Neural progenitor cell (in vitro differentiated cells): ENCODE data around the gene FBXL20. TPM values are rescaled to one million over a fixed set of nuclear protein-coding genes. Genes with fewer than 3 reads are reported as not detected.

Source experiments
- DNase-seq: peaks from one replicate; pipeline ENCODE4 v3.0.0-alpha.2; 2016; ENCODE audit warnings: low spot score
- H2AFZ ChIP-seq: fragments of 200-600 bp; sonication (generic); replicated peaks from 2 replicates; pipeline ENCODE4 v1.6.1; 2016; ENCODE audit warnings: antibody characterized with exemption
- H3F3A ChIP-seq: fragments of 200-600 bp; sonication (generic); 2 replicates; pipeline ENCODE4 v1.6.1; 2016; ENCODE audit warnings: antibody characterized with exemption, low read depth
- H3K27ac ChIP-seq: fragments of 200-600 bp; sonication (generic); 2 replicates; pipeline ENCODE4 v1.5.1; 2016; ENCODE audit warnings: mild to moderate bottlenecking
- H3K27me3 ChIP-seq: fragments of 200-600 bp; sonication (generic); 2 replicates; pipeline ENCODE4 v1.6.1; 2016; ENCODE audit warnings: mild to moderate bottlenecking, moderate library complexity
- H3K36me3 ChIP-seq: fragments of 200-600 bp; sonication (generic); 2 replicates; pipeline ENCODE4 v1.5.1; 2016
- H3K4me1 ChIP-seq: fragments of 200-600 bp; sonication (generic); 2 replicates; pipeline ENCODE4 v1.6.1; 2016; ENCODE audit warnings: mixed run types
- H3K4me2 ChIP-seq: fragments of 200-600 bp; sonication (generic); 2 replicates; pipeline ENCODE4 v1.6.1; 2016
- H3K4me3 ChIP-seq: fragments of 200-600 bp; sonication (generic); 2 replicates; pipeline ENCODE4 v1.5.1; 2016
- H3K79me2 ChIP-seq: fragments of 200-600 bp; sonication (generic); 2 replicates; pipeline ENCODE4 v1.6.1; 2016; ENCODE audit warnings: low read depth
- H3K9ac ChIP-seq: fragments of 200-600 bp; sonication (generic); 2 replicates; pipeline ENCODE4 v1.6.1; 2016
- H3K9me3 ChIP-seq: fragments of 200-600 bp; sonication (generic); 2 replicates; pipeline ENCODE4 v1.5.1; 2016; ENCODE audit warnings: low read depth
- H4K20me1 ChIP-seq: fragments of 200-600 bp; sonication (generic); 2 replicates; pipeline ENCODE4 v1.6.1; 2016; ENCODE audit warnings: low read depth
- H3K27ac Mint-ChIP-seq: 3 replicates; pipeline ENCODE4 v1.8.0; 2021; ENCODE audit warnings: mixed read lengths
- H3K27me3 Mint-ChIP-seq: 2 replicates; pipeline ENCODE4 v1.8.0; 2022; ENCODE audit warnings: low read depth, mild to moderate bottlenecking, inconsistent platforms, moderate library complexity, mixed read lengths; ENCODE audit not compliant: insufficient read depth
- H3K36me3 Mint-ChIP-seq: 3 replicates; pipeline ENCODE4 v1.8.0; 2021; ENCODE audit warnings: mixed read lengths
- H3K4me1 Mint-ChIP-seq: 3 replicates; pipeline ENCODE4 v1.8.0; 2021; ENCODE audit warnings: mixed read lengths
- H3K4me3 Mint-ChIP-seq: 3 replicates; pipeline ENCODE4 v1.8.0; 2021; ENCODE audit warnings: mild to moderate bottlenecking, moderate library complexity, mixed read lengths
- H3K9me3 Mint-ChIP-seq: 3 replicates; pipeline ENCODE4 v1.8.0; 2020; ENCODE audit warnings: mixed read lengths
- CTCF ChIP-seq: fragments of 200-600 bp; sonication (generic); IDR thresholded peaks from 2 replicates; pipeline ENCODE4 v1.5.1; 2017; ENCODE audit warnings: antibody characterized with exemption, mild to moderate bottlenecking
- EZH2 ChIP-seq: fragments of 200-600 bp; sonication (generic); IDR thresholded peaks from 2 replicates; pipeline ENCODE4 v1.6.1; 2017; ENCODE audit warnings: antibody characterized with exemption, mild to moderate bottlenecking, moderate library complexity
- EZH2phosphoT487 ChIP-seq: fragments of 200-600 bp; sonication (generic); IDR thresholded peaks from 2 replicates; pipeline ENCODE4 v1.6.1; 2017; ENCODE audit warnings: antibody characterized with exemption
- total RNA-seq: library from RNA; depleted of rRNA; stranded (reverse); fragments of >200 nt; gene quantifications from 2 replicates; pipeline ENCODE4 v1.2.3, GENCODE V29; 2015; ENCODE audit warnings: low replicate concordance

FBXL20 gene
- total RNA-seq, 1 donor from 2014 or later = 19.9 TPM

- H3K4me1 Mint-ChIP-seq = peaks cover 7% of the 10 kb centered on the region
- no peak overlapping the region for H3K27ac Mint-ChIP-seq
- H4K20me1 ChIP-seq = peaks cover 10% of the 10 kb centered on the region
- no peaks in the 10 kb centered on the region for H3K27me3 ChIP-seq
- no peaks in the 10 kb centered on the region for H3K9me3 Mint-ChIP-seq
- DNase-seq = no peak
- no peak overlapping the region for H3K4me3 ChIP-seq
- no peak overlapping the region for H3K9ac ChIP-seq
- H3K27ac ChIP-seq = no peak overlapping the region
- no peaks in the 10 kb centered on the region for H3K9me3 ChIP-seq
- no peak overlapping the region for H2AFZ ChIP-seq
- H3K79me2 ChIP-seq = peaks cover 7% of the 10 kb centered on the region
- H3K36me3 ChIP-seq = peaks cover under 1% of the 10 kb centered on the region
- H3K27me3 Mint-ChIP-seq = peaks cover 9% of the 10 kb centered on the region
- peaks cover 32% of the 10 kb centered on the region for H3K36me3 Mint-ChIP-seq
- peaks cover 34% of the 10 kb centered on the region for H3F3A ChIP-seq
- H3K4me3 Mint-ChIP-seq = no peak overlapping the region
- H3K4me2 ChIP-seq = no peak overlapping the region
- no peak for TF ChIP-seq EZH2phosphoT487
- TF ChIP-seq CTCF = no peak
- TF ChIP-seq EZH2 = no peak
- no peaks in the 10 kb centered on the region for H3K4me1 ChIP-seq
These were observed 4.0 kb upstream of the FBXL20 start for GRCh38 chr17:39405436-39405835.

GRCh38 chr17:39404542-39405378 lies 3.3 kb upstream of the FBXL20 start:
- Mint-ChIP-seq H3K36me3 (peaks cover 26% of the 10 kb centered on the region), H3K4me3 (peak overlapping the region; percentile 50), H3K9me3 (no peaks in the 10 kb centered on the region), H3K27ac (no peak overlapping the region), H3K4me1 (peaks cover 13% of the 10 kb centered on the region), H3K27me3 (peaks cover 9% of the 10 kb centered on the region)
- no peaks in the 10 kb centered on the region for H3K27me3 ChIP-seq
- no peak overlapping the region for H2AFZ ChIP-seq
- no peaks in the 10 kb centered on the region for H3K36me3 ChIP-seq
- H3K4me3 ChIP-seq = no peak overlapping the region
- no peak for TF ChIP-seq EZH2phosphoT487
- no peak for TF ChIP-seq EZH2
- TF ChIP-seq CTCF = no peak
- H3K27ac ChIP-seq = no peak overlapping the region
- H3K9ac ChIP-seq = no peak overlapping the region
- no peak for DNase-seq
- peaks cover 34% of the 10 kb centered on the region for H3F3A ChIP-seq
- H3K4me1 ChIP-seq = peaks cover 5% of the 10 kb centered on the region
- no peaks in the 10 kb centered on the region for H3K9me3 ChIP-seq
- H3K4me2 ChIP-seq = no peak overlapping the region
- peaks cover 14% of the 10 kb centered on the region for H3K79me2 ChIP-seq
- H4K20me1 ChIP-seq = peaks cover 16% of the 10 kb centered on the region

GRCh38 chr17:39402890-39403605 lies 1.6 kb upstream of the FBXL20 start:
- Histone ChIP-seq H3K4me3 (peak overlapping the region; percentile 86), H3K4me1 (peaks cover 7% of the 10 kb centered on the region), H3K4me2 (peak overlapping the region; percentile 97), H3K79me2 (peaks cover 31% of the 10 kb centered on the region), H3K9ac (no peak overlapping the region), H3K27ac (no peak overlapping the region), H2AFZ (no peak overlapping the region), H3K27me3 (no peaks in the 10 kb centered on the region), H3K36me3 (no peaks in the 10 kb centered on the region), H3K9me3 (no peaks in the 10 kb centered on the region), H4K20me1 (peaks cover 33% of the 10 kb centered on the region), H3F3A (peaks cover 34% of the 10 kb centered on the region)
- H3K9me3 Mint-ChIP-seq = no peaks in the 10 kb centered on the region
- peaks cover 2% of the 10 kb centered on the region for H3K27me3 Mint-ChIP-seq
- peaks cover 17% of the 10 kb centered on the region for H3K4me1 Mint-ChIP-seq
- TF ChIP-seq EZH2phosphoT487 (no peak), EZH2 (no peak), CTCF (no peak)
- DNase-seq = no peak
- H3K4me3 Mint-ChIP-seq = peak overlapping the region; percentile 99
- peaks cover 8% of the 10 kb centered on the region for H3K36me3 Mint-ChIP-seq
- H3K27ac Mint-ChIP-seq = no peak overlapping the region
